ENCODE measurements around the gene LRRN2. TPM values are rescaled to one million over a fixed set of nuclear protein-coding genes. Genes with fewer than 3 reads are reported as not detected.
A peak's percentile ranks its signal among the peaks of the same experiment; 100 is the strongest.
"Not testable (repeated sequence)": the region's sequence is repeated elsewhere in the genome, so short reads cannot be mapped to it uniquely, and the experiment has no call there.

The LRRN2 gene
- total RNA-seq, 1 donor from 2014 or later = 0.05 TPM

GRCh38 chr1:204692325-204692840 lies 6.8 kb upstream of the LRRN2 start:
- no peak overlapping the region for H3K27ac Mint-ChIP-seq
- intact Hi-C loops (cut with micrococcal nuclease) = no loop called here
- no peaks in the 10 kb centered on the region for H3K9me3 Mint-ChIP-seq
- peaks cover 35% of the 10 kb centered on the region for H3K27me3 Mint-ChIP-seq
- peaks cover 13% of the 10 kb centered on the region for H3K4me1 Mint-ChIP-seq
- no peaks in the 10 kb centered on the region for H3K36me3 Mint-ChIP-seq (ENCODE audit: low read depth)
- H3K4me3 Mint-ChIP-seq = no peak overlapping the region
- no peak for DNase-seq

GRCh38 chr1:204691328-204691730 lies 5.8 kb upstream of the LRRN2 start:
- peak; percentile 61 for DNase-seq
- peaks cover 39% of the 10 kb centered on the region for H3K27me3 Mint-ChIP-seq
- intact Hi-C loops (cut with micrococcal nuclease); H3K36me3 Mint-ChIP-seq (ENCODE audit: low read depth); H3K9me3 Mint-ChIP-seq; H3K4me3 Mint-ChIP-seq: not testable (repeated sequence)
- peak overlapping the region; percentile 16 for H3K27ac Mint-ChIP-seq
- peaks cover 13% of the 10 kb centered on the region for H3K4me1 Mint-ChIP-seq

GRCh38 chr1:204688776-204689175 lies 3.2 kb upstream of the LRRN2 start:
- intact Hi-C loops (cut with micrococcal nuclease) = no loop called here
- Mint-ChIP-seq H3K36me3 (ENCODE audit: low read depth) (no peaks in the 10 kb centered on the region), H3K27me3 (peaks cover 40% of the 10 kb centered on the region), H3K4me3 (no peak overlapping the region), H3K9me3 (no peaks in the 10 kb centered on the region), H3K4me1 (peaks cover 21% of the 10 kb centered on the region), H3K27ac (no peak overlapping the region)
- DNase-seq = no peak

GRCh38 chr1:204688007-204688406 lies 2.5 kb upstream of the LRRN2 start:
- no peaks in the 10 kb centered on the region for H3K9me3 Mint-ChIP-seq
- no peaks in the 10 kb centered on the region for H3K36me3 Mint-ChIP-seq (ENCODE audit: low read depth)
- no peak for DNase-seq
- no peak overlapping the region for H3K4me3 Mint-ChIP-seq
- peaks cover 21% of the 10 kb centered on the region for H3K4me1 Mint-ChIP-seq
- intact Hi-C loops (cut with micrococcal nuclease) = no loop called here
- peaks cover 46% of the 10 kb centered on the region for H3K27me3 Mint-ChIP-seq
- H3K27ac Mint-ChIP-seq = no peak overlapping the region

- H3K4me3 Mint-ChIP-seq = peak overlapping the region; percentile 72
- no peaks in the 10 kb centered on the region for H3K9me3 Mint-ChIP-seq
- H3K27me3 Mint-ChIP-seq = peaks cover 59% of the 10 kb centered on the region
These were observed 835 bp downstream of the LRRN2 start for GRCh38 chr1:204684571-204685235.

GRCh38 chr1:204684206-204684570 lies 1.4 kb downstream of the LRRN2 start:
- no peak for DNase-seq
- Mint-ChIP-seq H3K4me3 (peak overlapping the region; percentile 72), H3K27me3 (peaks cover 62% of the 10 kb centered on the region), H3K27ac (no peak overlapping the region), H3K4me1 (peaks cover 7% of the 10 kb centered on the region), H3K9me3 (no peaks in the 10 kb centered on the region), H3K36me3 (ENCODE audit: low read depth) (no peaks in the 10 kb centered on the region)
- intact Hi-C loops (cut with micrococcal nuclease) = no loop called here

More at GRCh38 chr1:204684571-204685235, 835 bp downstream of the LRRN2 start:
- Mint-ChIP-seq H3K4me1 (peaks cover 7% of the 10 kb centered on the region), H3K27ac (no peak overlapping the region), H3K36me3 (ENCODE audit: low read depth) (no peaks in the 10 kb centered on the region)
- intact Hi-C loops (cut with micrococcal nuclease) = no loop called here
- DNase-seq = no peak

- no peaks in the 10 kb centered on the region for H3K36me3 Mint-ChIP-seq (ENCODE audit: low read depth)
These were observed 2.0 kb downstream of the LRRN2 start for GRCh38 chr1:204683284-204684205.

GRCh38 chr1:204680461-204680860 lies 5.1 kb downstream of the LRRN2 start:
- no peak overlapping the region for H3K4me3 Mint-ChIP-seq
- intact Hi-C loops (cut with micrococcal nuclease) = no loop called here
- H3K9me3 Mint-ChIP-seq = no peaks in the 10 kb centered on the region
- no peak for DNase-seq
- no peaks in the 10 kb centered on the region for H3K36me3 Mint-ChIP-seq (ENCODE audit: low read depth)
- H3K4me1 Mint-ChIP-seq = peaks cover 5% of the 10 kb centered on the region
- H3K27me3 Mint-ChIP-seq = peaks cover 45% of the 10 kb centered on the region
- no peak overlapping the region for H3K27ac Mint-ChIP-seq

More at GRCh38 chr1:204683284-204684205, 2.0 kb downstream of the LRRN2 start:
- Mint-ChIP-seq H3K27me3 (peaks cover 61% of the 10 kb centered on the region), H3K9me3 (no peaks in the 10 kb centered on the region), H3K4me1 (peaks cover 7% of the 10 kb centered on the region), H3K27ac (no peak overlapping the region), H3K4me3 (no peak overlapping the region)
- intact Hi-C loops (cut with micrococcal nuclease) = no loop called here
- no peak for DNase-seq

GRCh38 chr1:204680051-204680450 lies 5.5 kb downstream of the LRRN2 start:
- Mint-ChIP-seq H3K4me3 (no peak overlapping the region), H3K27me3 (peaks cover 45% of the 10 kb centered on the region), H3K36me3 (ENCODE audit: low read depth) (no peaks in the 10 kb centered on the region), H3K9me3 (no peaks in the 10 kb centered on the region), H3K27ac (no peak overlapping the region), H3K4me1 (peaks cover 5% of the 10 kb centered on the region)
- DNase-seq = no peak
- intact Hi-C loops (cut with micrococcal nuclease) = no loop called here

- DNase-seq = no peak
- peaks cover 39% of the 10 kb centered on the region for H3K27me3 Mint-ChIP-seq
- no peaks in the 10 kb centered on the region for H3K4me1 Mint-ChIP-seq
- intact Hi-C loops (cut with micrococcal nuclease) = no loop called here
- H3K9me3 Mint-ChIP-seq = no peaks in the 10 kb centered on the region
- H3K36me3 Mint-ChIP-seq (ENCODE audit: low read depth) = no peaks in the 10 kb centered on the region
- H3K27ac Mint-ChIP-seq = no peak overlapping the region
- H3K4me3 Mint-ChIP-seq = no peak overlapping the region
These were observed 6.6 kb downstream of the LRRN2 start for GRCh38 chr1:204678721-204679475.

- H3K27ac Mint-ChIP-seq = no peak overlapping the region
- H3K4me1 Mint-ChIP-seq = no peaks in the 10 kb centered on the region
- H3K27me3 Mint-ChIP-seq = peaks cover 32% of the 10 kb centered on the region
- intact Hi-C loops (cut with micrococcal nuclease) = no loop called here
- no peak for DNase-seq
- H3K9me3 Mint-ChIP-seq = no peaks in the 10 kb centered on the region
- H3K4me3 Mint-ChIP-seq = no peak overlapping the region
- H3K36me3 Mint-ChIP-seq (ENCODE audit: low read depth) = no peaks in the 10 kb centered on the region
These were observed 7.7 kb downstream of the LRRN2 start for GRCh38 chr1:204677864-204678263.

- Mint-ChIP-seq H3K4me1 (no peaks in the 10 kb centered on the region), H3K27me3 (peaks cover 26% of the 10 kb centered on the region), H3K27ac (no peak overlapping the region), H3K4me3 (no peak overlapping the region), H3K36me3 (ENCODE audit: low read depth) (no peaks in the 10 kb centered on the region), H3K9me3 (no peaks in the 10 kb centered on the region)
- no peak for DNase-seq
- intact Hi-C loops (cut with micrococcal nuclease) = no loop called here
These were observed 9.5 kb downstream of the LRRN2 start for GRCh38 chr1:204676043-204676442.

GRCh38 chr1:204673909-204674649 lies 11.5 kb downstream of the LRRN2 start:
- no peaks in the 10 kb centered on the region for H3K36me3 Mint-ChIP-seq (ENCODE audit: low read depth)
- no peak for DNase-seq
- intact Hi-C loops (cut with micrococcal nuclease) = no loop called here
- no peak overlapping the region for H3K4me3 Mint-ChIP-seq
- no peaks in the 10 kb centered on the region for H3K4me1 Mint-ChIP-seq
- peaks cover 14% of the 10 kb centered on the region for H3K27me3 Mint-ChIP-seq
- H3K9me3 Mint-ChIP-seq = no peaks in the 10 kb centered on the region
- no peak overlapping the region for H3K27ac Mint-ChIP-seq
